ENCODE measurements around the gene SURF2.
"Not testable (repeated sequence)": the region's sequence is repeated elsewhere in the genome, so short reads cannot be mapped to it uniquely, and the experiment has no call there.

Gene SURF2
- 1.1 to 7.9 (median 2.8) reads per million in 17 experiments for total RNA-seq

GRCh38 chr9:133356391-133357091 is at the start of gene SURF2, which contains the start of gene SURF1:
Gene SURF2, plus strand, starts transcription at chr9:133356550. Its CDS starts 43 bp downstream, at chr9:133356593.
Gene SURF1, minus strand, starts transcription at chr9:133356487. Its CDS starts 34 bp downstream, at chr9:133356453.
- DNase-seq: peak; percentile 90 to 97 (median 94)

- DNase-seq: no peak
Measured at GRCh38 chr9:133307301-133307700, 49.0 kb upstream of the SURF2 start.

- no peak for DNase-seq
Measured at GRCh38 chr9:133309608-133310007, 46.7 kb upstream of the SURF2 start.

GRCh38 chr9:133315997-133316396 is 40.4 kb upstream of the SURF2 start:
- DNase-seq: no peak

GRCh38 chr9:133317551-133317950 is 38.8 kb upstream of the SURF2 start:
- not testable (repeated sequence) for DNase-seq

- no peak for DNase-seq
Measured at GRCh38 chr9:133320421-133320881, 35.9 kb upstream of the SURF2 start.

GRCh38 chr9:133321411-133321935 is 34.9 kb upstream of the SURF2 start:
- no peak for DNase-seq

GRCh38 chr9:133322701-133323100 is 33.6 kb upstream of the SURF2 start:
- DNase-seq: no peak

GRCh38 chr9:133323211-133323610 is 33.1 kb upstream of the SURF2 start:
- DNase-seq: no peak

GRCh38 chr9:133323991-133324703 is 32.2 kb upstream of the SURF2 start:
- no peak for DNase-seq

GRCh38 chr9:133327021-133327420 is 29.3 kb upstream of the SURF2 start:
- not testable (repeated sequence) for DNase-seq

GRCh38 chr9:133327834-133328484 is 28.4 kb upstream of the SURF2 start:
- no peak for DNase-seq

- not testable (repeated sequence) for DNase-seq
Measured at GRCh38 chr9:133329306-133330156, 26.8 kb upstream of the SURF2 start.

- DNase-seq: no peak
Measured at GRCh38 chr9:133331221-133331620, 25.1 kb upstream of the SURF2 start.

GRCh38 chr9:133331641-133332380 is 24.5 kb upstream of the SURF2 start:
- no peak for DNase-seq

- no peak for DNase-seq
Measured at GRCh38 chr9:133332381-133332730, 24.0 kb upstream of the SURF2 start.

GRCh38 chr9:133333011-133333410 is 23.3 kb upstream of the SURF2 start:
- DNase-seq: no peak

GRCh38 chr9:133333566-133333965 is 22.8 kb upstream of the SURF2 start:
- DNase-seq: no peak

GRCh38 chr9:133334161-133334560 is 22.2 kb upstream of the SURF2 start:
- no peak for DNase-seq

GRCh38 chr9:133334888-133335287 is 21.5 kb upstream of the SURF2 start:
- not testable (repeated sequence) for DNase-seq
